Suprapubic skin (tissue), 3 donors: ENCODE data around the gene STIP1.

Experiments used
- CTCF ChIP-seq, 2 donors: fragments of 200-600 bp in 1 of 2; fragments of 450-650 bp in 1 of 2; sonication (generic) in 1 of 2; IDR thresholded peaks; one replicate each; pipeline ENCODE4 v1.5.1; 2016 to 2019; ENCODE audit warnings: antibody characterized with exemption in 2 of 2, mild to moderate bottlenecking in 1 of 2, moderate library complexity in 1 of 2
- EP300 ChIP-seq: sonication (generic); formaldehyde crosslinking; IDR thresholded peaks from one replicate; pipeline ENCODE4 v1.6.1; 2017; ENCODE audit warnings: antibody characterized with exemption
- POLR2A ChIP-seq, 2 donors: fragments of 450-650 bp; IDR thresholded peaks; one replicate each; pipeline ENCODE4 v1.6.1; 2017; ENCODE audit warnings: antibody characterized with exemption in 2 of 2, mild to moderate bottlenecking in 2 of 2, moderate library complexity in 2 of 2

GRCh38 chr11:64239662-64240434 lies 53.9 kb downstream of the STIP1 start:
- no peak for TF ChIP-seq POLR2A (IDR thresholded peaks at IDR 0.05)
- no peak for TF ChIP-seq CTCF (IDR thresholded peaks at IDR 0.05)
- TF ChIP-seq EP300, result no peak
